ENCODE data around the gene TSHZ3.

Gene TSHZ3

DNA sequence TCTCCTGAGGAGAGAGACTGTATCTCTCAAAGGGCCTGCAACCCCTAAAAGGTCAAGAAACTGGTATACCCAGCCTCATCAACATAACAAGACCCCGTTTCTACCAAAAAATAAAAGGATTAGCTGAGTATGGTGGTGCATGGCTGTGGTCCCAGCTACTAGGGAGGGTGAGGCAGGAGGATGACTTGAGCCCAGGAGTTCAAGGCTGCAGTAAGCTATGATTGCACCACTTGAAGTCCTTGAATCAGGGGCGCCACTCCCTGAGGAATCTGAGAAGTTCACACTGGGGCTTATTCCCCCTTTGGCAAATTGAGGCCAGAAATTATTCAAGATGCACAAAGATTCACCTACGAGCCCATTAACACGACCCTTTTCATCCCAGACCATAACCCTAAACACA lies 83.0 kb downstream of the TSHZ3 start:
- DNase-seq (ENCODE audit: low spot score), result no peak
- no peak overlapping the region for H3K27ac ChIP-seq

DNA sequence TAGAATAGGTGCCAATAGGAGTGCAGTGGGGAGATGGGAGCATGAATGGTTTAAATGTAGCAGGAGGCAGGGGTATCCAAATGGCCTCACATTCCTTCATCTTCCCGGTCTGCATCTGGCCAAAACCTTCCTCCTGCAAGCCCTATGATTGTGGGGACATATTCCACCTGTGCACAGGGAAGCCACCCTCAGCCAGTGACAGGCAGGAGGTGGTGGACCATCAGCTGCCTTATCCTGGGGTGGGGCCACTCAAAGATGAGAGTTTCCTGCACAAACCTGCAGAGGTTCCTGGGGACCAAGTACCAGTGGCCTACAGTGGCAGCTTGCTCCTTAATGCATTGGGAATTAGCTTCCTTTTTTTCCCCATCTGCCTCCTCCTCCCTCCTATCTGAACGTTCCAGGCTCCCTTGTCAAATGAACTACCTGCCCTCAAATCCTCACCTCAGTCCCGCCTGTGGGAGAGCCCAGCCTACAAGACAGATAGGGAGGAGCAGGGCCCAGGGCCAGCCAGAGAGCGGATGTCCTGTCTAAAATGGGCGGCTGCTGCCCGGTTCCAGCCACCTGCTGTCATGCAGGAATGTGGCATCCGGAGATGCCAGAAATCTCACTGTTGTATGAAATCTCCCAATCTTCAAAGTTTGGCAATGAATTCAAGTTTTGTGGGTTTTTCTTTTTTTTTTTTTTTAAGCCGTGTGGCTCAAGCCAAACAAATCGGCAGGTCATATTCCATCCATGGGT lies 85.0 kb downstream of the TSHZ3 start:
- Histone ChIP-seq H3K4me3 (no peak overlapping the region), H3K27ac (no peak overlapping the region)
- no peak for DNase-seq (ENCODE audit: low spot score)
- TF ChIP-seq, protein P1, sequence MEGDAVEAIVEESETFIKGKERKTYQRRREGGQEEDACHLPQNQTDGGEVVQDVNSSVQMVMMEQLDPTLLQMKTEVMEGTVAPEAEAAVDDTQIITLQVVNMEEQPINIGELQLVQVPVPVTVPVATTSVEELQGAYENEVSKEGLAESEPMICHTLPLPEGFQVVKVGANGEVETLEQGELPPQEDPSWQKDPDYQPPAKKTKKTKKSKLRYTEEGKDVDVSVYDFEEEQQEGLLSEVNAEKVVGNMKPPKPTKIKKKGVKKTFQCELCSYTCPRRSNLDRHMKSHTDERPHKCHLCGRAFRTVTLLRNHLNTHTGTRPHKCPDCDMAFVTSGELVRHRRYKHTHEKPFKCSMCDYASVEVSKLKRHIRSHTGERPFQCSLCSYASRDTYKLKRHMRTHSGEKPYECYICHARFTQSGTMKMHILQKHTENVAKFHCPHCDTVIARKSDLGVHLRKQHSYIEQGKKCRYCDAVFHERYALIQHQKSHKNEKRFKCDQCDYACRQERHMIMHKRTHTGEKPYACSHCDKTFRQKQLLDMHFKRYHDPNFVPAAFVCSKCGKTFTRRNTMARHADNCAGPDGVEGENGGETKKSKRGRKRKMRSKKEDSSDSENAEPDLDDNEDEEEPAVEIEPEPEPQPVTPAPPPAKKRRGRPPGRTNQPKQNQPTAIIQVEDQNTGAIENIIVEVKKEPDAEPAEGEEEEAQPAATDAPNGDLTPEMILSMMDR (IDR thresholded peaks at IDR 0.05), result no peak

More for the DNA sequence above, 83.0 kb downstream of the TSHZ3 start:
- TF ChIP-seq, protein P1 (IDR thresholded peaks at IDR 0.05), result no peak
- H3K4me3 ChIP-seq, result no peak overlapping the region

DNA sequence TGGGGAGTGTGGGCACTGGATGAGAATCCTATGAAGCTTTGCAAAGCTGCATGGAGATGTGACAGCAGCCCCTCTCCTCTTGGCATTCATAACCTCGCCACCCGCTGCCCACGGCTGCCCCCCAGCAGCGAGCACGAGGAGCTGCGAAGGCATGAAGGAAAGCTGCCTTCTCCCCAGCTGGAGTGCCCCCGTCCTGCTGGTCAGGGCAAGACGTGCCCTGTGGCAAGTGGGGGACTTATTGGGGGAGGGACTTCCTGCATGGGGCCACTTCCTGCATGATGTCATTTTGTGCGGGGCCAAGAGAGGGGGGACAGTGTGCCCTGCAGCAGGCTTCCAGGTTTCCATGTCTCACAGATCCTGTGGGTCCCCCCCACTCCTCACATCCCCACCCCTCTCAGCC lies 85.9 kb downstream of the TSHZ3 start:
- H3K4me3 ChIP-seq, result no peak overlapping the region
- H3K27ac ChIP-seq, result no peak overlapping the region
- TF ChIP-seq, protein P1 (IDR thresholded peaks at IDR 0.05), result no peak
- peak; percentile 60 for DNase-seq (ENCODE audit: low spot score)

DNA sequence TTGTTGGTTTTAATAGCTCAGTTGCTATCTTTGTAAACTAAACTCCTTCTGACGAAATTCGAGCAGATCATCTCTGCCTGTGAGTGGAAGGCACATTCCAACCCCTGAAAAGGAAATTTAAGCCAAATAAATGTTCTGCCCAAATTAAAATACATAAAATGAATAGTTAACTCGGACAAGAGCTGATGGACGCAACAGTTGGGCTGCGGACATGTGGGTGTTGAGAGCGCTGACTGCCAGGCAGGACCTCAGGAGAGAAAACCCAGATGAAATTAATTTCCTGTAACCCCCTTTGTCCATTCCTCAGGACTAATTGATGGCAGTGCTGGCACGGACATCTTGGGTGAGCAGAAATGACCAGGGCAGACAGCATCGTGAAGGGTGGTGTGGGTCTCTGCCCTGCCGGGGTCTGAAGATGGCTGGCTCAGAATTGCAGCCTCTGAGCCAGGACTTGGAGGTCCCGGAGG lies 86.5 kb downstream of the TSHZ3 start:
- no peak overlapping the region for H3K4me3 ChIP-seq
- no peak for DNase-seq (ENCODE audit: low spot score)
- TF ChIP-seq, protein P1 (IDR thresholded peaks at IDR 0.05), result no peak
- H3K27ac ChIP-seq, result no peak overlapping the region

DNA sequence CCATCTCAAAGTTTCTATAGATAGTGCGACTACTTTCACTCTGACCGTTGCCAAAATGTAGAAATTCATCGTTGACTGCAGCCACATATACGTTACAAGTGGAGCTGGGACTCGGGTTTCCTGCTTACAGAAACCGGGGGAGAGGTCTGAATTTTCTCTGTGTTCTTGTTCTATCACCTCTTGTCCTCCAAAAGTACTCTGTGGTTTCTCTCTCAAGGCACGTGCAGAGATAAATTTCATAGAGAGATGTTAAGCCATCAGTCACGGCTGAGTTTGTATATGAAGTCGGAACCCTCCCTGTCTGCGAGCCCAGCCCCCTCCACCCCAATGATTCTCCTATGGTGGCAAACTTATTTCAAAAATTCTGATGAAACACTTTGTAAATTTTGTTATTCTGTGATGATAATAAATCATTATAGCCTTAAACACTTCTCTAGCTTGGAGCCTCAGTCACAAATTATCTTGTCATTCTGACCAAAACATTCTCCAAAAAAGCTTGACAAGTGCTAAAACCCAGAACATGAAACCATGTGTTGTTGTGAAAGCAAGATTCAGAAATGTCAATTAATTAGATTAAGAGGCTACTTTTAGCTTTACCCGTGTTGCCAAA lies 87.5 kb downstream of the TSHZ3 start:
- Histone ChIP-seq H3K27ac (no peak overlapping the region), H3K4me3 (no peak overlapping the region)
- DNase-seq (ENCODE audit: low spot score), result no peak
- TF ChIP-seq, protein P1 (IDR thresholded peaks at IDR 0.05), result no peak

DNA sequence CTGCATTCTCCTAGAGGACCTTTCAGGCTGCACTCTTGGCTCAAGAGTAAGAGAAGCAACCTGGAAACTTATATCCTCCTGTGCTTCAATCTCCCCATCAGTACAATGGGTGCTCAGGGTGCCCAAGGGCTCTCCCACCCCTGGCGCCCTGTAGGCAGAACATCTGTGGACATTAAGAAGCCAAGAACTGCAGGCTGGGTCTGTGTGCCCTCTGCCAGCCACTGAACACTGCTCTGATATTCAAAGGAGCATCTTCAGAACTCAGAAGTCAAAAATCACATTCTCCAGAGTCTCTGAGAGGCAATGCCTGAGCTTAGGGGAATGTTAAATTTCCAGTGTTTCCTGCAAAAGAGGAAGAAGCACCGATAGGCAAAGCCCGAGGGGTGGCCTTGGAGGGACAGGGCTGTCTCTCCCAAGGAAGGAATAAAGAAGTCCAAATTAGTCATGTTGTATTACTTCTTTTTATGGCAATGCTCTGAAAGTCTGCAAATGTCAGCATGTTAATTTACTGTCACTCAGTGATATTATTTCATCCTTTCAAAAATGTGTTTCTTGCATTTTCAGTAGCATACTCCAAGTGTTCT lies 88.1 kb downstream of the TSHZ3 start:
- TF ChIP-seq, protein P1 (IDR thresholded peaks at IDR 0.05), result no peak
- no peak overlapping the region for H3K4me3 ChIP-seq
- peak overlapping the region in 1 of 2 donors; percentile 9 for H3K27ac ChIP-seq
- DNase-seq (ENCODE audit: low spot score), result no peak
